HG03025 (cell line): ENCODE results near the gene CPED1.
"Not testable (repeated sequence)": the region's sequence is repeated elsewhere in the genome, so short reads cannot be mapped to it uniquely, and the experiment has no call there.

ENCODE experiments used
- ATAC-seq: cut with Tn5 transposase; IDR thresholded peaks from one replicate; pipeline ENCODE4 v1.9.1; 2021; ENCODE audit warnings: mild to moderate bottlenecking, moderate library complexity; ENCODE audit not compliant: unreplicated experiment, low FRiP score

The CPED1 gene

GRCh38 chr7:121271098-121271497 is 282.6 kb downstream of the CPED1 start:
- ATAC-seq, result no peak

- ATAC-seq, result no peak
Measured at GRCh38 chr7:121271916-121272315, 283.4 kb downstream of the CPED1 start.

- ATAC-seq, result no peak
Measured at GRCh38 chr7:121272676-121273075, 284.2 kb downstream of the CPED1 start.

- peak; percentile 55 for ATAC-seq
Measured at GRCh38 chr7:121273467-121274167, 285.1 kb downstream of the CPED1 start.

- ATAC-seq, result no peak
Measured at GRCh38 chr7:121274467-121274866, 286.0 kb downstream of the CPED1 start.

- ATAC-seq, result no peak
Measured at GRCh38 chr7:121275204-121275603, 286.7 kb downstream of the CPED1 start.

- ATAC-seq, result no peak
Measured at GRCh38 chr7:121276313-121276712, 287.8 kb downstream of the CPED1 start.

- ATAC-seq, result peak; percentile 98
Measured at GRCh38 chr7:121278120-121279021, 289.9 kb downstream of the CPED1 start.

GRCh38 chr7:121279060-121279620 is 290.6 kb downstream of the CPED1 start:
- no peak for ATAC-seq

GRCh38 chr7:121279822-121280221 is 291.3 kb downstream of the CPED1 start:
- no peak for ATAC-seq

- ATAC-seq, result no peak
Measured at GRCh38 chr7:121280656-121281055, 292.1 kb downstream of the CPED1 start.

- ATAC-seq, result no peak
Measured at GRCh38 chr7:121282129-121282528, 293.6 kb downstream of the CPED1 start.

- no peak for ATAC-seq
Measured at GRCh38 chr7:121285066-121285667, 296.7 kb downstream of the CPED1 start.

GRCh38 chr7:121286186-121286585 is 297.7 kb downstream of the CPED1 start:
- no peak for ATAC-seq

GRCh38 chr7:121286742-121287734 is 298.5 kb downstream of the CPED1 start:
- no peak for ATAC-seq

- ATAC-seq, result no peak
Measured at GRCh38 chr7:121288894-121289293, 300.4 kb downstream of the CPED1 start.

GRCh38 chr7:121289930-121290329 is 301.4 kb downstream of the CPED1 start:
- ATAC-seq, result not testable (repeated sequence)

- ATAC-seq, result no peak
Measured at GRCh38 chr7:121294448-121294992, 306.0 kb downstream of the CPED1 start.

GRCh38 chr7:121297843-121298242 is 309.3 kb downstream of the CPED1 start:
- no peak for ATAC-seq
